Measurements from ENCODE around the gene SCYGR3. TPM values are rescaled to one million over a fixed set of nuclear protein-coding genes. Genes with fewer than 3 reads are reported as not detected.

SCYGR3 gene
- total RNA-seq, 4 donors from 2014 or later, result not detected

DNA sequence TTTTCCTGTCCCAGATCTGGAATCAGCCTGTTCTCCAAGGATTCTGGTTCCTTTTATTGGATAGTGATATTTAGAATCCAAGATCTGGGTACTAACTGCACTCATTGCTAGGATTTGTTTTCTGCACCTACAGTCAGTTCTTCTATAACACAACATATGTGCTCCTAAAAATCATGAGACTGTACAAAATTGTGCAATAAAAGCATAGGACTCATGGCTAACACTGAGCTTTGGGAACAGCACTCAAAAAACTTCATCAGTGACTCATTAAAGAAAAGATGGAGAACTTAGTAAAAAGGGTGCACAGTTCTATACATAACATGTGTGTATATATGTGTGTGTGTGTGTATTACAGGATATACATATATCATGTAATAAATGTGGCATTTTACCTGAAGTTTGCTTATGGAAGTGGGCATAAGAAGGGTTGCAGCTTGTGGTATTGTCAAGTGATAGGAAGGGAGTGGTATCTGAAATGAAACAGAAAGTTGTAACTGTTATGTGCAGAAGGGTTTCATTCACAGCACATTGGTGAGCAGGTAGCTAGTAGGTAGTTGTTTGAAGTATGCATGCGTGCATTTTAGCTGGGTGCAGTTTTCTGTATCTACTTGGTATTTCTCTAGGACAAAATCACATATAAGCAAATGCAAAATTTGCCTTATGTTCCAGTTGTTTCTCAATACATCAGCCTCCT is 21.8 kb downstream of the SCYGR3 start:
- Histone ChIP-seq H3K27me3 (no peaks in the 10 kb centered on the region), H3K4me3 (no peak overlapping the region), H3K27ac (no peak overlapping the region), H3K9me3 (no peaks in the 10 kb centered on the region), H3K36me3 (no peaks in the 10 kb centered on the region), H3K4me1 (no peaks in the 10 kb centered on the region)
- no peak for DNase-seq
- no peak for TF ChIP-seq POLR2A (IDR thresholded peaks at IDR 0.05)
- TF ChIP-seq, protein P1, sequence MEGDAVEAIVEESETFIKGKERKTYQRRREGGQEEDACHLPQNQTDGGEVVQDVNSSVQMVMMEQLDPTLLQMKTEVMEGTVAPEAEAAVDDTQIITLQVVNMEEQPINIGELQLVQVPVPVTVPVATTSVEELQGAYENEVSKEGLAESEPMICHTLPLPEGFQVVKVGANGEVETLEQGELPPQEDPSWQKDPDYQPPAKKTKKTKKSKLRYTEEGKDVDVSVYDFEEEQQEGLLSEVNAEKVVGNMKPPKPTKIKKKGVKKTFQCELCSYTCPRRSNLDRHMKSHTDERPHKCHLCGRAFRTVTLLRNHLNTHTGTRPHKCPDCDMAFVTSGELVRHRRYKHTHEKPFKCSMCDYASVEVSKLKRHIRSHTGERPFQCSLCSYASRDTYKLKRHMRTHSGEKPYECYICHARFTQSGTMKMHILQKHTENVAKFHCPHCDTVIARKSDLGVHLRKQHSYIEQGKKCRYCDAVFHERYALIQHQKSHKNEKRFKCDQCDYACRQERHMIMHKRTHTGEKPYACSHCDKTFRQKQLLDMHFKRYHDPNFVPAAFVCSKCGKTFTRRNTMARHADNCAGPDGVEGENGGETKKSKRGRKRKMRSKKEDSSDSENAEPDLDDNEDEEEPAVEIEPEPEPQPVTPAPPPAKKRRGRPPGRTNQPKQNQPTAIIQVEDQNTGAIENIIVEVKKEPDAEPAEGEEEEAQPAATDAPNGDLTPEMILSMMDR (IDR thresholded peaks at IDR 0.05), result no peak

GRCh38 chr2:227582369-227582768 is 32.3 kb downstream of the SCYGR3 start:
- no peak overlapping the region for H3K27ac ChIP-seq
- H3K9me3 ChIP-seq, result no peaks in the 10 kb centered on the region
- H3K36me3 ChIP-seq, result no peaks in the 10 kb centered on the region
- H3K4me3 ChIP-seq, result no peak overlapping the region
- TF ChIP-seq, protein P1 (IDR thresholded peaks at IDR 0.05), result no peak
- no peak for TF ChIP-seq POLR2A (IDR thresholded peaks at IDR 0.05)
- no peaks in the 10 kb centered on the region for H3K27me3 ChIP-seq
- no peak for DNase-seq
- H3K4me1 ChIP-seq, result no peaks in the 10 kb centered on the region

DNA sequence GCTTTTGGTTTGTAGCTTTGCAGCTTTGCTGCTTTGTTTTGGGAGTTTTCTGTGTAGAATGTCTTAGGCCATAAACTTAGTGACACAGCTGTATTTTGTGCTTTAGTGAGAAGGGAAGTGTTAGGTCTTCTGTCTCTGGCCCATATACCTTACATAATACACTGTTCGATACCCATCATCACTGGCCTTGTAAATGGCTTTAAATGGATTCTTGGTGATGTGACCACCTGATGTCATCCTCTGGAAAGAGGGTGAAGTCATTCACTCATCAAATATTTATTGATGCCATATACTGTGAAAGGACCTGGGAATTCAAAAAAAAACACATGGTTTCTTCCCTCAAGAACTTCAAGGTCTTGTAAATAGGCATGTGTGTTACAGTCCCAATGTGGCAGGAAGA is 34.8 kb downstream of the SCYGR3 start:
- no peak for DNase-seq
- TF ChIP-seq, protein P1 (IDR thresholded peaks at IDR 0.05), result no peak
- no peak for TF ChIP-seq POLR2A (IDR thresholded peaks at IDR 0.05)
- Histone ChIP-seq H3K27me3 (no peaks in the 10 kb centered on the region), H3K36me3 (no peaks in the 10 kb centered on the region), H3K9me3 (no peaks in the 10 kb centered on the region), H3K27ac (no peak overlapping the region), H3K4me1 (no peaks in the 10 kb centered on the region), H3K4me3 (no peak overlapping the region)

DNA sequence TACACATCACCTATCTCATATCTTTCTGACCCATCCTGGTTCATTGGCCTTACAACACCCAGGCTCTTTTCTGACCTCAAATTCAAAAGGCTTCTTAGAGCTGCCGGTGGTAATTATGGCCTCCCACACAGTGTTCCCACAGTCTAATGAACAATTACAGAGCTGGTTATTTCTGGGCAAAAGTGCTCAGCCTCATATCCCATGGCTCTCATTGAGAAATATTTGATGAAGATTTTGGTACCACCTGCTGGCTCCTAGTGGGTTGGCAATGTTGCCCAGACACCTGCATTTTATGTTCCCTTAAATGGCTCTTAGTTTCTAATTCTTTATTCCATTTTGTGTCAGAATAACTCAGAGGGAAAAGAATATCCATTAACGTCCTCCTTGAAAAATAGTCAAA is 36.0 kb downstream of the SCYGR3 start:
- DNase-seq, result no peak
- H3K4me1 ChIP-seq, result no peaks in the 10 kb centered on the region
- no peak overlapping the region for H3K4me3 ChIP-seq
- no peaks in the 10 kb centered on the region for H3K36me3 ChIP-seq
- no peaks in the 10 kb centered on the region for H3K27me3 ChIP-seq
- H3K27ac ChIP-seq, result no peak overlapping the region
- no peaks in the 10 kb centered on the region for H3K9me3 ChIP-seq
- no peak for TF ChIP-seq POLR2A (IDR thresholded peaks at IDR 0.05)
- TF ChIP-seq, protein P1 (IDR thresholded peaks at IDR 0.05), result no peak

GRCh38 chr2:227577555-227577954 is 37.1 kb downstream of the SCYGR3 start:
- no peak for TF ChIP-seq POLR2A (IDR thresholded peaks at IDR 0.05)
- TF ChIP-seq, protein P1 (IDR thresholded peaks at IDR 0.05), result no peak
- Histone ChIP-seq H3K9me3 (no peaks in the 10 kb centered on the region), H3K27me3 (no peaks in the 10 kb centered on the region), H3K4me3 (no peak overlapping the region), H3K4me1 (no peaks in the 10 kb centered on the region), H3K27ac (no peak overlapping the region), H3K36me3 (no peaks in the 10 kb centered on the region)
- no peak for DNase-seq

DNA sequence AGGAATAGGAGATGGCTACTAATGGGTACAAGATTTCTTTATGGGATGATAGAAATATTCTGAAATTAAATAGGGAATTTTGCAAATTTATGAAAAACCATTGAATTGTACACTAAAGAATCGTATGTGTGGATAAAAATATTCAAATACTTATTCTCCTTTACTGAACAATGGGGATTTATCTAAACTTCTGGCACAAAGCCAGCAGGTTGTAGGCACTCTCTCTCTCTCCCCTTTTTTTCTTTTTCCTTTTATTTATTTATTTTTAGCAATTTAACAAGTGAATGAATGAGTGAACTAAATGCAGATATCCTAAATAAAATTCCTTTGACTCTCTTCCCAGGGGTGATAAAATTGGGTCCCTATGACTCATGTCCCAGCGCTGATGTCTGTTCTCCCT is 37.8 kb downstream of the SCYGR3 start:
- Histone ChIP-seq H3K27ac (no peak overlapping the region), H3K4me3 (no peak overlapping the region), H3K36me3 (no peaks in the 10 kb centered on the region), H3K4me1 (no peaks in the 10 kb centered on the region), H3K27me3 (no peaks in the 10 kb centered on the region), H3K9me3 (no peaks in the 10 kb centered on the region)
- no peak for DNase-seq
- no peak for TF ChIP-seq POLR2A (IDR thresholded peaks at IDR 0.05)
- TF ChIP-seq, protein P1 (IDR thresholded peaks at IDR 0.05), result no peak

All from Peyer's patch (tissue), 4 donors.